ENCODE measurements around the gene LBH. TPM values are rescaled to one million over a fixed set of nuclear protein-coding genes. Genes with fewer than 3 reads are reported as not detected.

LBH gene
- total RNA-seq, 1 donor from 2014 or later: 137 TPM

DNA sequence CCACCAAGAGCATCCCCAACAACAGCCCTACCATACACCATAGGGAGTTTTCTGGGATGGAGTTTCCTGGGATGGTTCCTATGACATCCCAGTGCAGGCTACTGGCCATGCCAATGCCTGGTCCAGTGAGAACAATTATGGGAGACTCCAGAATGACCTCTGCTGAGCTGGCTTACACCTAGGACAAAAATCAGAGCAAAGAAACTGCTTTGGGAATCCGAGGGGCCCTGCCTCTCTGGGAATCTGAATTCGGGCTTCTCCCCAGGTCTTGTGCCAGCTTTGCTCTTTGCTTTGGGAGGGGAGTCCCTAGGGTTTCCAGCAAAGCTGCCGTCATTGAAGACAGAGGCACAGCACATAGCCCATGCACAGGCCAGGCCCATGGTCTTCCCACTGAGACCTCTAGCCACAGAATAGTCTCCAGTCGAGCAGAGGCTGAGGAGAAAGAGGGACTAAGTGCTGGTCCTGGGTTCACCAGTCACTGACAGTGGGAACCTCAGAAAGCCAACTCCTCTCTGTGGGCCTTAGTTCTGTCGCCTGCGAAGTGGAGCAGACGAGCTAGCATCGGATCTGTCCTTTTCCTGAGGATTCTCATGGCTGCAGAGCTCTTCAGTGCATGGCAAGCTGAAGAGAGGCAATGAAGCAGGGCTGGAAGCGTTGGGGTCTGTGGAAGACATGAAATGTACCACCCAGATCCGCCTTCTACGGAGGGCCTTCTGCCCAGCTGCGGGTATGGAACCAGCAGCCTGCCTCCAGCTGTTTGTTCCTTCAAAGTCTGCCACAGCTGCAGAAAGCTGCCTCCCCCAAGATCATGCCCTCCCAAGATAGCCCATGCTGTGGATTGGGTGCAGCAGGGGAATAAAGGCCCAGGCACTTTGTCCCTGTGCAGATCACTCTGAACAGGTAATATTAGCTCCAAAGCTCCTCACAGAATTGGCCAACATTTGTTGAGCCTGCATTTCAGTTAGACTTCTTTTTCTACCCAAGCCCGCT lies 11.2 kb upstream of the LBH start:
- Mint-ChIP-seq H3K27me3 (ENCODE audit: unreplicated experiment) (peaks cover 3% of the 10 kb centered on the region), H3K4me3 (ENCODE audit: unreplicated experiment) (no peak overlapping the region), H3K27ac (ENCODE audit: unreplicated experiment) (no peak overlapping the region), H3K9me3 (ENCODE audit: unreplicated experiment) (no peaks in the 10 kb centered on the region), H3K4me1 (ENCODE audit: unreplicated experiment) (peaks cover 22% of the 10 kb centered on the region), H3K36me3 (ENCODE audit: low read depth, unreplicated experiment) (no peaks in the 10 kb centered on the region)
- DNase-seq (ENCODE audit: low spot score): no peak
- TF ChIP-seq, protein P1, sequence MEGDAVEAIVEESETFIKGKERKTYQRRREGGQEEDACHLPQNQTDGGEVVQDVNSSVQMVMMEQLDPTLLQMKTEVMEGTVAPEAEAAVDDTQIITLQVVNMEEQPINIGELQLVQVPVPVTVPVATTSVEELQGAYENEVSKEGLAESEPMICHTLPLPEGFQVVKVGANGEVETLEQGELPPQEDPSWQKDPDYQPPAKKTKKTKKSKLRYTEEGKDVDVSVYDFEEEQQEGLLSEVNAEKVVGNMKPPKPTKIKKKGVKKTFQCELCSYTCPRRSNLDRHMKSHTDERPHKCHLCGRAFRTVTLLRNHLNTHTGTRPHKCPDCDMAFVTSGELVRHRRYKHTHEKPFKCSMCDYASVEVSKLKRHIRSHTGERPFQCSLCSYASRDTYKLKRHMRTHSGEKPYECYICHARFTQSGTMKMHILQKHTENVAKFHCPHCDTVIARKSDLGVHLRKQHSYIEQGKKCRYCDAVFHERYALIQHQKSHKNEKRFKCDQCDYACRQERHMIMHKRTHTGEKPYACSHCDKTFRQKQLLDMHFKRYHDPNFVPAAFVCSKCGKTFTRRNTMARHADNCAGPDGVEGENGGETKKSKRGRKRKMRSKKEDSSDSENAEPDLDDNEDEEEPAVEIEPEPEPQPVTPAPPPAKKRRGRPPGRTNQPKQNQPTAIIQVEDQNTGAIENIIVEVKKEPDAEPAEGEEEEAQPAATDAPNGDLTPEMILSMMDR (IDR thresholded peaks at IDR 0.05; ENCODE audit: unreplicated experiment): no peak

DNA sequence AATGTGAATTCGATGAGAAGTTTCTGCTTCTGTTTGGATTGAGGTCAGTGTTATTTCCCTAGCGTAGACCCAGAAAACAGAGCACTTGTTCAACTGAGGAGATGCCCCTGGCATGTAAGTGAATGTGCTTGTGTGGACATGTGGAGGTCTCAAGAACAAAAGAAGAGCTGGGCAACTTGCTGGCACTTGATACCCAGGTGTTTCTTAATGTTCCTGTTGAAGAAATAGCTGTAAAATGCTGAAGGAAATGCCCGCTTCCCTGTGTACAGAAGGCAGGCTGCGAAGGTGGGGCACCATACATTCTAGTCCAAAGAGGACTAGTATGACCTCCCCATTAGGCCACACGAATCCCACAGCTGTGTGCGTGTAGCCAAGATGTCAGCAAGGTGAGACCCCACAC lies 9.8 kb upstream of the LBH start:
- no peak overlapping the region for H3K4me3 Mint-ChIP-seq (ENCODE audit: unreplicated experiment)
- no peak for DNase-seq (ENCODE audit: low spot score)
- H3K4me1 Mint-ChIP-seq (ENCODE audit: unreplicated experiment): peaks cover 35% of the 10 kb centered on the region
- TF ChIP-seq, protein P1 (IDR thresholded peaks at IDR 0.05; ENCODE audit: unreplicated experiment): no peak
- H3K9me3 Mint-ChIP-seq (ENCODE audit: unreplicated experiment): no peaks in the 10 kb centered on the region
- no peaks in the 10 kb centered on the region for H3K36me3 Mint-ChIP-seq (ENCODE audit: low read depth, unreplicated experiment)
- peaks cover 3% of the 10 kb centered on the region for H3K27me3 Mint-ChIP-seq (ENCODE audit: unreplicated experiment)
- no peak overlapping the region for H3K27ac Mint-ChIP-seq (ENCODE audit: unreplicated experiment)

DNA sequence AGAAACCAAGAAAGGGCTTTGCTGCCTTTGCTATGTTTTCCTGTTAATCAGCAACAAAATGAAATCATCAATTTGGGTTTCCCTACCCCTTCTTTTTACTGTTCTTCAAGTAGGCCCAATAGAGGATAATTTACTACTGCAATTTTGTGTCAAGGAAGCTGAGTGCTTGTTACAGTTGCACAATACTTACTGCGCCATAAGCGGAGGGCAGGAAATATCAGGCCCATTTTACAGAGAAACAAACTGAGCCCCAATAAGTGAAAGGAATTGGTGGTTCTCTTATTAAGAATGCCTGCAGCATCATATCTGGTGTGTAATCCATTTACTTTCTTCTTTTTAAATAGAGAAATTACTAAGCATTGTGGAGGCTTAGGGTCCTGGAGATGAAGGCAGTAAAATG lies 9.3 kb upstream of the LBH start:
- Mint-ChIP-seq H3K36me3 (ENCODE audit: low read depth, unreplicated experiment) (no peaks in the 10 kb centered on the region), H3K27me3 (ENCODE audit: unreplicated experiment) (peaks cover 3% of the 10 kb centered on the region), H3K9me3 (ENCODE audit: unreplicated experiment) (no peaks in the 10 kb centered on the region), H3K27ac (ENCODE audit: unreplicated experiment) (no peak overlapping the region), H3K4me3 (ENCODE audit: unreplicated experiment) (no peak overlapping the region), H3K4me1 (ENCODE audit: unreplicated experiment) (peaks cover 37% of the 10 kb centered on the region)
- TF ChIP-seq, protein P1 (IDR thresholded peaks at IDR 0.05; ENCODE audit: unreplicated experiment): no peak
- DNase-seq (ENCODE audit: low spot score): no peak

DNA sequence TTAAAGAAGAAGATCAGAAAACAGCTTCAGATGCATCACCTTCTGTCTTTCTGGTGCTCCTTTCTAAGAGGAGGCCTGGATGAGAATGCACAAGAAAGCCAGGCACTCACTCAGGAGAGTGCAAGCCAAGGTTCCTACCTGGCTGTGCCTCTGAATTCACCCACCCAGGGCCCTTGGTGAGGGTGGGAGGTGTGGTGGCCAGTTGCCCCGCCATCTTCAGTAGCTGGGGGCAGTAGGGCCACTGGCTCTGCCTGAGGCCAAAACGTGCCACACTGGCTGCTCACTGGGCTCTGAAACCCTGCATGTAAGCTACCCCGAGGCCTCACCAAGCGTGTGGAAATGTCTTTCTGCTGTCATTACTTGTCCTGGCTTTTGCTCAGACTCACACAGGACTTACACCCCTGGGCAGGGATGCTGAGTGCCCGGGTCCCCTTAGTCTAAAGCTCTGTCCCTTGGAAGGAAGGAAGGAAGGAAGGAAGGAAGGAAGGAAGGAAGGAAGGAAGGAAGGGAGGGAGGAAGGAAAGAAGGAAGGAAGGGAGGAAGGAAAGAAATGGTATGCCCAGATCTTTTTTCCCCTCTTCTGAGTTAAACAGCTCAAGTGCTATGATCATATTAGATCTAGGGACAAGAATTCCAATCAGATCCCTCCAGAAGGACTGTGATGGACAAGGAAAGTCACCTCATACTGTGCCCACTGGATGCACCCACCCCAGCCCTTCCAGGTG lies 8.5 kb upstream of the LBH start:
- H3K4me1 Mint-ChIP-seq (ENCODE audit: unreplicated experiment): peaks cover 37% of the 10 kb centered on the region
- TF ChIP-seq, protein P1 (IDR thresholded peaks at IDR 0.05; ENCODE audit: unreplicated experiment): no peak
- H3K27me3 Mint-ChIP-seq (ENCODE audit: unreplicated experiment): peaks cover 3% of the 10 kb centered on the region
- H3K27ac Mint-ChIP-seq (ENCODE audit: unreplicated experiment): no peak overlapping the region
- no peaks in the 10 kb centered on the region for H3K9me3 Mint-ChIP-seq (ENCODE audit: unreplicated experiment)
- DNase-seq (ENCODE audit: low spot score): no peak
- no peak overlapping the region for H3K4me3 Mint-ChIP-seq (ENCODE audit: unreplicated experiment)
- no peaks in the 10 kb centered on the region for H3K36me3 Mint-ChIP-seq (ENCODE audit: low read depth, unreplicated experiment)
